Glomerular visceral epithelial cell (primary cell): ENCODE data around the gene KTN1.

ENCODE experiments used
- DNase-seq: peaks from one replicate; pipeline ENCODE4 v3.0.0-alpha.2; 2016; ENCODE audit errors: extremely low spot score

The KTN1 gene

DNA sequence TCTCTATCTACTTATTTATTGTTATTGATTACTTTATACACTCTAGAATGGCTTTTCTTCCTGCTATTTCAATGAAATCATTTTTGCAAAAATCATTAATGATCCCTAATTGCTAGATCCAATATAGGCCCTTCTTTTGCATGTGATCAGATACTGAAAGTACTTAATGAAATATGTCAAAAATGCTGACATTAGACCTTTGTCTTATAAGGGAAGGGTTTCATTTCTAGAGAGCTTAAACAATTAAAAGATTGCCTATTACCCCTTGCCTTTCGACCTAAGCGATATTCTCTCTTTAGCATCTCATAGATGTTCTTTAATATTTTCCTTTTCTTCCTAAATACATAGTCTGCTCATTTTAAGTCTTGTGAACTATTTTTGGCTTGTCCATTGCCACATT lies 101.1 kb downstream of the KTN1 start:
- DNase-seq: no peak

DNA sequence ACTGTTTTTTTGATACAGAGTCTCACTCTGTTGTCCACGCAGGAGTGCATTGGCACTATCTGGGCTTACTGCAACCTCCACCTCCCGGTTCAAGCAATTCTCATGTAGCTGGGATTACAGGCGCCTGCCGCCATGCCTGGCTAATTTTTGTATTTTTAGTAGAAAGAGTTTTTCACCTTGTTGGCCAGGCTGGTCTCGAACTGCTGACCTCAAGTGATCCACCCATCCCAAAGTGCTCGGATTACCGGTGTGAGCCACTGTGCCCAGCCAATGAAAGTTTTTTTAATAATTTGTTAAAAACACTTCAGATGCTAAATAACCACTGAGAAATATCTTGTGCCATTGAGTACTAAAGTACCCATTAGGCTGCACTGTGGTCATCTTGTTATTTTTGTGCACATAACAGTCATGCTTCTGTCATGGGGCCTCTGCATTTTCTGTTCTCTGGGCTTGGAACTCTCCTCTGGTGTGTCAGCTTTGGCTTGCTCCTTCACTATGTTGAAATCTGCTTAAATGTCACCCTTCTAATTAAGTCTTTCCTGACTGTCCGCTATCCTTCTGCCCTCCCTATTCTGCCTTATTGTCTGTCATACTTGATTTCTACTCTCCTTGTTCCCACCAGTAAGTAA lies 105.1 kb downstream of the KTN1 start:
- DNase-seq: no peak

DNA sequence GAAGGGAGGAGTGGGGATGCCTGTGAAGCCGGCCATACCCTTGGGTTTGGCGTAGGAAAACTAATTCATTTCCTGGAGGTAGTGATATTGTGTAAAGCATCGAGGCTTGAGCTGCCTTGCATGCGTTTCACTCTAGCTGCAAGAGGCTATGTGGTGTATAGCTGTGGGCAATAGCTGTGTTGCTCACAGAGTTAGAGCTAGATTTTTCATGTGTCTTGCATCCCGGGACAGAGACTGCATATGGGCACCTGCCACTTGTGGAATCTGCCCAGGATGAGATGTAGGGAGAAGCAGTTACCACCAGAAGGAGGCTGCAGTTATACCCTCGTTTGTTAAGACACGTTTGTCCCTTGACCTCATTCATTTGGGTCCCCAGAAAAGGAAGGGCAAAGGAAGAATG lies 106.7 kb downstream of the KTN1 start:
- DNase-seq: no peak

DNA sequence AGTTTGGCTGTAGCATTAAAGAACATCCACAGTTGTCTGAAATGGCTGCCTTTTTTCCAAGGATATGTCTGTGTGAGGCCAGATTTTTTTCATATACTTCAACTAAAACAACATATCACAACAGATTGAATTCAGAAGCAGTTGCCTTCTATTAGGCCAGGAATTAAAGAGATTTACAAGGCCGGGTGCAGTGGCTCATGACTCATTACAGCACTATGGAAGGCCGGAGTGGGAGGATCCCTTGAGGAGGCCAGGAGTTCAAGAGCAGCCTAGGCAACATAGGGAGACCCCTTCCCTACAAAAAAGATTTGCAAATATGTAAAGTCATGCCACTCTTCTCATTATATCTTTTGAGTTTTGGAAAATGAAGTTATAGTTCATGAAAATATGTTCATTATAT lies 108.6 kb downstream of the KTN1 start:
- DNase-seq: no peak

DNA sequence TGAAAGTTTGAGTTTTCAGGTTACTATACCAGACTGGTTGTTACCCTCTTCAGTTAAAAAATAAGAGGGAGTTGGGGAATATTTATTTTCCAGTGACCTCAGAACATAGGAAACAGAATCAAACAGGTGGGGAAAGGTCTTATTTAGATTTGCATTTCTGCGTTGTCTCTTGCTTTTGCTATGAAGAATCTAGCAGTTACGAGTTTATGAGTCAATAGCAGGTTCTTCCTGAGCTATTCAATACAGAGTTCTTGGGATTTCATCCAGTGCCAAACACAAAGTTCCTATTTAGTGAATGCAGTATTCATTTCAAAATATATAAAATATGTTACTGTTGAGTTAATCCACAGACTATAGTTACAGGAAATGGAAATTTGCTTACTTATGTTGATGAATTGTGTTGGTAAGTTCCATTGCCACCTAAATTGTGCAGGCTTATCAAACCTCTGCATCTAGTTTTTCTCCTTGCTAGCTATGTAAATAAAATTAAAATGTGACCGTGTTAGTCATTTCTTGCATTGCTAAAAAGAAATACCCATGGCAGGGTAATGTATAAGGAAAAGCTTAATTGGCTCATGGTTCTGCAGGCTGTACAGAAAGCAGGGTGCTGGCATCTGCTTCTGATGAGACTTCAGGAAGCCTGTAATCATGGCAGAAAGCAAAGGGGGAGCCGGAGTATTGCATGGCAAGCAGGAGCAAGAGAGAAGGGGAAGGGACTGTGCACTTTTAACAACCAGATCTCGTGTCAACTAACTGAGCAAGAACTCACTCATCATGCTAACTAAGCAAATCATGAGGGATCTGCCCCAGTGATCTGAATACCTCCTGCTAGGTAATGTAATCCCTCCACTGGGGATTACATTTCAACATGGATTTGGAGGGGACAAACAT lies 110.2 kb downstream of the KTN1 start:
- no peak for DNase-seq

DNA sequence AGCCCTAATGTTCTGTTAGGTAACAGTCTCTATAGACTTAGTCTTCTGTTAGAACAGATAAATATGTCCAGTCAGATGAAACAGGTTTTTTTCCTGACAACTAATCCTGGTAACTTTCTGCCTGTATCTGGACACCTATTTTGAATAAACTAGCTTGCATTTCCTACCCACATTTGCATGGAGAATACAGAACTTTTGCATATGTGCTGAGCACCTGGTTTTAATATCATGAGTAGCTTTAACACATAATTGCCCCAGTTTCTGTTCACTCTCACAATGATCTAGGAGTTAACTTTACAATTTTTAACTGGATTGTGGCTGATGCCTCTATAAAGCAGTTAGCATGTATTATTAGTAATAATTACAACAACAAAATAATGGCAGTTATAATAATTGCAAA lies 111.7 kb downstream of the KTN1 start:
- DNase-seq: no peak

DNA sequence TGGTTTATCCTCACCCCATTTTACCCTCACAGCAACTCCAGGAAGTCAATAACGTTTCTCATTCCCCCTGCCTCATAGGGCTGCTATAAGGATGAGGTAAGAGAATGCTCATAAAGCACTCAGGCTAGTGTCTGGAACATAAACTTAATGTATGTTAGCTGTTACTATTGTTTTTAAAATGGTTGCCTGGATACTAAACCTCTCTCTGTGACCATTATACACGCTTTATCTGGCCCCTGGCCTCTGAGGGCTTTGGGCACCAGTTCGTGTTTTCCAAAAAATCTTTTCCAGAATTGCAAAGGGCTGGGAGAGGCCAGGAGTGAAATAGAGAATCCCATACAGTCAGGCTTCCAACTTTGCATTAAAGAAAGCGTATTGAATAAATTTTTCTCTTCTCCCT lies 113.9 kb downstream of the KTN1 start:
- no peak for DNase-seq

DNA sequence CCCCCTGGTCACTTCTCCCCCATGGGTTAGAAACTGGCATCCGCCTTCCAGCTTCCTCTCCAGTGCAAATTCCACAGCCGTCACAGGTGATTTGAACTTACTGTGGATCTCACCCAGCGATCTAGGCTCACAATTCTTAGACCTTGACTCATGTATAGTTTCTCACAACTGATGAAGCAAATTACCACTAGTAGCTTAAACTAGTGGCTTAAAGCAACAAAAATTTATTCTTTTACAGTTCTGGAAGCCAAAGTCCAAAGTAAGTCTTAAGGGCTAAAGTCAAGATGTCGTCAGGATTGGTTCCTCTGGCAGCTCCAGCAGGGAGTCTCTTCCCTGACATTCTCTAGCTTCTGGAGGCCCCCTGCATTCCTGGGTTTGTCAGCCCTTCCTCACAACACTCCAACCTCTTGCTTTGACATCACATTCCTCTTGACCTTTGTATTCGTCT lies 117.4 kb downstream of the KTN1 start:
- DNase-seq: peak; percentile 68

DNA sequence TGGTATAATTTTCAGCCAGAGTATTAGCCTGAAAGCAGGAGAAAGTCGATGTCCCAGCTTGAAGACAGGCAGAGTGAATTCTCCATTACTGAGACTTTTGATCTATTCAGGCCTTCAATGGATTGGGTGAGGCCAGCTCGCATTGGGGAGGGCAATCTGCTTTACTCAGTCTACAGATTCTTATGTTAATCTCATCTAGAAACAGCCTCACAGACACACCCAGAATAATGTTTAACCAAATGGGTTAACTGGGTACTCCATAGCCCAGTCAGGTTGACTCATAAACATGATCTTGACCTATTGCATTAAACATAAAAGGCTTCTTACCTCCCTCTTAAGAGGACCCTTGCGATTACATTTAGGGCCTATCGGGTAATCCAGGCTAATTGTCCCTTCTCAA lies 118.0 kb downstream of the KTN1 start:
- peak; percentile 68 for DNase-seq

DNA sequence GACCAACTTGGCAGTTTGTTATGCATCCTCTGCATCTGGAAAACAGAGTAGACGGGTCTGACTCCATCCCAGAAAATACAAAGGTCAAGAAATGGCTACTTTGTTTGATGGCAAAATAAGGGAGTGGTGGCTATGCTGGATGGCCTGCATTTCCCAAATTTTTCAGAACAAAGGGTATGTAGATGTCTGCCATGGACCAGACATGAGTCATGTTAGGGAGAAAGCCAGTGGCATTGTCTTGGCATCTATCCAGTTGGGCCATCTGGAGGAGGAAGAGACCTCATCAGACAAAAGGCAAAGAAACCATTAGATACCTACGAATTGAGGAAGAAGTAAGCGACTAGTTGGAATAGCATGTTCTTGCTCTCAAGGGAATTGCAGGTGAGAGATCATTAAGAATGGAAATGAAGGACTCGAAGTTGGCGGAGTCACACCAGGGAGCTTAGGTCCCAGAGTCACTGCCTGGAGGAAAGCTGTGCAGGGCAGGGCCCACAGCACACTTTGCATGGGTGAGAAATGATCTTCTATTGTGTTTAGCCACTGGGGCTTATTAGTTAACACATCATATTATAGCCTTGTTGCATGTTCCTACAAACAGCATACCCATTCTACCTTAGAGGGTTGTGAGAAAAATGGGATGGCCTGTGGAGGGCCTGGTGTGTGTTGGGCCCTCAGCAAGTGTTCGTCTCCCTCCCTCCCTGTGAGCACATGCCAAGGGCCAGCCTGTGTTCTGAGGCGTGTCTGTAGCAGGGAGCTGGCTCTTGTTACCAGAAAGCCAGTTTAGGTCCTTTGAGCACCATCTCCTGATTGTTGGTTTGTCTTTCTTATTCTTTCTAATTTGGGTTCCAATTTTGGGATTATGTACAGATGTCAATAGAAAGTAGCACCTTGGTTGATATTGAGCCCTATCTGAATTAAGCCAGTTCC lies 119.4 kb downstream of the KTN1 start:
- peak; percentile 91 for DNase-seq

DNA sequence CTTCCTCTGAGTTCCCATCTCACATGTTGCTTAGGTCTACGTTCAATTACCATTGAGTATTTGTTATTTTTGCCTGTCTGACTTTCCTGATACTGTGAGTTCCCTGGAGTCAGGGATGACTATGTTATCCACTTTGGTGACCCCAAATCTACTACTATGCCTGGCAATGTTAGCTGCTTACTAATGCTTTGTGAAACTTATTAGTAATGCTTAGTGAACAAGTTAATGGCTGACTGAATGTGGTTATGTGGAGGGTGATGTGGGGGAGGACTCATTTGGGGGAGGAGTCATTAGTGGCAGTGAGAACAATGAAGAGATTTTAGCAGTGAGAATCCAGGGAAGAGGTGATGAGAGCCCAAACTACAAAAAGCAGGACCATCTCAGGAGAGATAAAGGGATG lies 121.6 kb downstream of the KTN1 start:
- peak; percentile 88 for DNase-seq

DNA sequence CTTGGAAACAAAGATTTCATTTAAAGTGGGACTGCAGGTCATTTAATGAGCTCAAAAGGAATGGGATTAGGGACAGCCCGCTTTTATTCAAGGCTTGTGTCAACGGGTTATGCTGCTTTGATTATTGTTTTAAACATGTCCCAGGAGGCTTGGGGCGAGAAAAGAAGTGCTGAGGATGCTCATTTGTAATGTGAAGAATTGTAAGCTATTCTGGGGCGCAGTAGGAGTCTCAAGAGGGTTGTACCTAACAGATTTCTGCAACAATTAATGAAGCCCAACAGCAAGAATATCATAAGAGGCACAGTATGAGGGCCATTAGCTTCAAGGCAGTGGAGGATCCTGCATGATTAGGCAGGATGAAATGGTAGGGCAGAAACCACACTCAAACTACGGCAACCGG lies 122.5 kb downstream of the KTN1 start:
- DNase-seq: no peak

DNA sequence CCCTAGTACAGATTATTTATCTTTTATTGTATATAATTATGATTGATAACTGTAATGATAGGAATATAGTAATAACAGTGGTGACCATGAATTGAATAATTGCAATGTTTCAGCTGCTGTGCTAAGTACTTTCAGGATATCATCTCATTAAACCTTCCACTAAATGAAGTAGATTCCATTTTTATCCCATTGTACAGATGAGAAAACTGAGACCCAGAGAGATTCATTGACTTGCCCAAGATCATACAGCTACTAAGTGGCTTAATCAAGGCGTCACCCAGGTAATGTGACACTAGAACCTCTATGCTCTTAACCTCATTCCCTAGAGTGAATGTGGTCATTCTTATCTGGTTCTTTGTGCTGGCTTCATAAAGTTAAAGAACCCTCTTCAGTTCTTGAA lies 124.6 kb downstream of the KTN1 start:
- no peak for DNase-seq

DNA sequence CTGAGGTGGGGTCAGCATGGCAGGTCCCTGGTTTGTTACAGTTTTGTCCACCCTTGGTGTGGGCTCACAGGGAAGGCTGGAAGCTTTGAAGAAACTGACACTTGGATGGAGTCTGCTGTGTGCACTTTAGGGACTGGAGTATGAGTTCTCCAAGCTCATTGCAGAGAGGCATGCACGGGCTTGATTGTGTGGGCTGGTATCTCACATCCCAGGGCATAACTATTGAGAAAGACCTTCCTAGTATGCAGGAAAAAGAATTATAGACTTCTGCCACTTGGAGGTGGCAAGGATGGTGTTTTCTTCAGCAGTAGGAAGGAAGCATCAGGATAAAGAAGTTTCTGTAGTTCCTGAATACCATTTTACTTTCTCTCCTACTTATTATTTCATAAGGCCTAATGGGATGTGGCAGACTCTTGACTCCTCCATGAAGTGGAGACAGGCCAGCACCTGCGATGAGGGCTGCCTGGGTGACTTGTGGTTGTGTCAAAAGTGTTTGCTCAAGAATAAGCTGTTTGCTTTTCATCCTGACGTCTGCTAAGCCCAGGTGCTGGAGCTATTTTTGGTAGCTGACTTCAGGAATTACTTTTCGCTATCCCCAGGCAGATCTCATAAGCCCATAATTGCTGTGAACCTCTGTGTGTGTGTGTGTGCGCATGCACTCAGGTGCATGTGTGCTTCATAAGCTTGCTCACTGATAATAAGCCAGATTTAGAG lies 125.8 kb downstream of the KTN1 start:
- DNase-seq: no peak

DNA sequence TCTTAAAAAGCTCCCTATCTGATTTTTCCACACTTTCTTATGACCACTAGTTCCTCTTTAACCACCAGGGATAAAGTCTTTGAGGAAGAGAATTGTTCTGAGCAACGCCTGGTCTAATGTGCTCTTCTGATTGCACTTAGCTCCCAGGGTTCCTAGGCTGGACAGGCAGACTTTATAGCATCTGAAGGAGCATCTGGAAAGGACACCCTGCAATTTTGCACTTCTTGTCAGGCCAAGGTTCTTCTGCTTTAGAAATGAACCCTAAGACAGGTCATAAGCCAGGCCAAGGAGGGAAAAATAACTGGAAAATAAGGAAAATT lies 126.3 kb downstream of the KTN1 start:
- no peak for DNase-seq

DNA sequence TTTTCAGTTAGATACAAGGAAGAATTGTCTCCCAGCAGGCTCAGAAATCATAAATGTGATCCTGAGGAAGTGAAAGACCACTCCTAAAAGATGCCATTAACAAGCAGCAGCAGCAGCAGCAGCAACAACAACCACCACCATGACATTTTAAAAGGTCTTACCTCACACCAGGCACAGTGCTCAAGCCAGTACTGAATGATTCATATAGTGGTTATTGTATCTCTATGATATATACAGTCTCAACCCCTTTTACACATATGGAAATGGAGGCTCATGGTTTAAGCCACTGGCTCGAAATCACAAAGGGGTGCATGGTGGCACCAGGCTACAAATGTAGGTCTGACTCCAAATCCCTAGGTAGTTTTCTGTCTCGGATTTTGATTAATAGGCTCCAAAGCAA lies 126.9 kb downstream of the KTN1 start:
- DNase-seq: no peak

DNA sequence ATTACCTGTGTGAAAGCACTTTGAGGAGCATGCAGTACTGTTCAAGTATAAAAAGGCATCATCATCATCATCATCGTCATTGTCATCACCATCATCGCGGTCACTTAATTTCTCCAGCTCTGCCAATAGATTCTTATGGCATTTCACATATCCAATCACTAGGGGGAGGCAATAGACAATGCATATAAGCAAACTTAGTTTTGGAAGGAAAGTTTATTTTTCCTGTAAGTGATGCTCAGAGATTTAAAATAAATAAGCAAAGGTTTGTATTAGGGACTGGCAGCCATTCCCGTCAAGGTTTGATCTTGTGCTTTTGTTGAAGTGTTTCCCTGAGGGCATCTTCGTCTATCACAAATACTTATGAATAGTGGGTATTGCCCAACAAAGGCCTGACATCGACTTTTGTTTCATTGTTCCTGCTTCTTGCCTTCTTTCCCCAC lies 127.4 kb downstream of the KTN1 start:
- DNase-seq: peak; percentile 48

DNA sequence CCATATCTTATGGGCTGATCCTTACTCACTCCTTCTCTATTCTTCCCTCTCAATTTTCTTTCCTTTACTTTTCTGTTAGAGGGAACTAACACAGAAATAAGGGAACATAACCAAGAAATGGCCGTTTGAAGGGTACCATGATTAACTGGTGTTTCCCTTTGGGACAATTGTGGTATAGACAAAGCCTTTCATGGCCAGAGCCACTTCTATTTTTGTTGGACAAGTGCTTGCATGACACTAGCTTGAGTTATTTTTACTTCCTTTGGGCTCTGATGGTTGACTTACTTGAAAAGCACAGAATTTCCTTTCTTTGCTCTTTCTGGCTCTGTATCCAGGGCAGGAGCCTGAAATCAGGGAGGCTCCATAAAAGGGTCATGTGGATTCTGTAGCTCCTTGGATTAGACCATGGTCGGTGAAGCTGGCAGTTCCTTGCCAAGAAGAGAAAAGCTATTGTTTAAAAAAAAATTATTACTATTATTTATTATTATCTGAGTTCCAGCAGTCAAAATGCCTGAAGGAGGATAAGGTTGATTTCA lies 130.6 kb downstream of the KTN1 start:
- DNase-seq: no peak

DNA sequence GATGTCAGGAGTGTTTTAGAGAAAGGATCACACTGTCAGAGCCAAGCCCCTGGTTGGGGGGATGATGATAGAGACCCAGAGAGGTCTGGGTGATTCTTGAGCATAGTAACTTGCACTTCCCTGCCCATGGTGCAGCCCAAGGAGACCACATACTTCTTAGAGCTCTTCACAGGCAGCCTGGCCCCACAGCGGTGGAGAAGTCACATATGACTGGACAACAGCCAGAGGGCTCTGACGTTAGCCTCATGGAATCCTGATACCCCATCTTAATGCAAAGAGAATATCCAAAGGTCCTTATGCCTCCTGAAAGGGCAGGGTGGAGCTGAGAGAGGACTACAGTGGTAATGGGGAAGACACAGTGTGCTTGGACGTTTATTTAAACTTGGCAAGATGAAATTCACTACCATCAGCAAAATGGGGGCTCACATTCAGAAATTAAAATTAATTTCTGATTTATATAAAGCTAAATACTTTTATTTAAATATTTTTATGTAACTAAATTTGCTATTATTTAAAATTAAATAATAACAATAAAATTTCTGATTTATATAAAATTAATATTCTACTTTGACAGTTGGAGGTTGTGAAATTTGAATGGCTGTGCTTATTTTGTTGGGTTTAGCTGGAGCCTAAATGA lies 131.3 kb downstream of the KTN1 start:
- no peak for DNase-seq

DNA sequence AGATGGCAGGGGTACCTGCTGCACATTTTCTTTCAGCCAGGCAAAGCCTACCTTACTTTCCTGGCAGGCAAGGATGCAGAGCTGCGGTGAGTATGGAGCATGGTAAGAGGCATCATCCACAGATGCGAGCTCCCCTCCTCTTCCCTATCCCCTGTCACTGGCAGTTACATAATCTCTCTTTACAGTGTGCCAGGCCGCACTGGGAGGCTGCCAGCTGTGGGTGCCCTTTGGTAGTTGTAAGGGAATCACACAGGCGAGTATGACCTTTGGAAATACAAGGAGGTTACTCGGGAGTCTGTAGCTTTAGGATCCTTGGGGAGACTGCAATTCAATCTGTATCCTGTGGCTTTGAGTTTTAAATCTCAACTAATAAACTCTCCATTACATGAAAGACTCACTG lies 132.5 kb downstream of the KTN1 start:
- no peak for DNase-seq

DNA sequence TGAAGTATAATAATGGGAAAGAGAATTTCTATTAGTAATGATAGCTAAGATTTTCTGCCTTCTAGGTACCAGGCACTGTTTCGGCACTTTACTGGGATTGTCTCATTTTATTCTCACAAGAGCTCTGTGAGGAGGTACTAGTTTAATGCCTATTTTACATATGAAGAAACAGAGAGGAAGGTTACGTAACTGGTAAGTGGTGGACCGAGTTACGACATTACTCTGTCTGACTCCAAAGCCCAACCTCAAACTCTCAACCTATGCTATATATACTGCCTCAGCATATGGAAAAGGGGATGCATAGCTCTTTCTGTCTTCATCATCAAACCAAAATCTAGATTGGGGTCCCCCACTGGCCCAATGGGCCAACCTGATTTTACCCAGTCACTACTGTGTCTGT lies 133.5 kb downstream of the KTN1 start:
- DNase-seq: no peak
